OCI-M2 (cell line): ENCODE measurements around the gene PTPRN.
A peak's percentile ranks its signal among the peaks of the same experiment; 100 is the strongest.
"Not testable (repeated sequence)": the region's sequence is repeated elsewhere in the genome, so short reads cannot be mapped to it uniquely, and the experiment has no call there.

Experiments
- DNase-seq: peaks from one replicate; lab custom pipeline; 2025; ENCODE audit not compliant: unreplicated experiment; lab: John Stamatoyannopoulos, UW

The PTPRN gene

GRCh38 chr2:219271021-219271420 is 38.2 kb downstream of the PTPRN start:
- DNase-seq = no peak

- DNase-seq = no peak
Measured at GRCh38 chr2:219270055-219270372, 39.2 kb downstream of the PTPRN start.

GRCh38 chr2:219269362-219270054 is 39.7 kb downstream of the PTPRN start:
- no peak for DNase-seq

- no peak for DNase-seq
Measured at GRCh38 chr2:219268294-219268693, 40.9 kb downstream of the PTPRN start.

GRCh38 chr2:219266886-219267285 is 42.3 kb downstream of the PTPRN start:
- no peak for DNase-seq

GRCh38 chr2:219266232-219266631 is 43.0 kb downstream of the PTPRN start:
- no peak for DNase-seq

GRCh38 chr2:219261024-219261855 is 48.0 kb downstream of the PTPRN start:
- no peak for DNase-seq

GRCh38 chr2:219258942-219259341 is 50.3 kb downstream of the PTPRN start:
- DNase-seq = not testable (repeated sequence)

GRCh38 chr2:219254590-219255201 is 54.5 kb downstream of the PTPRN start:
- no peak for DNase-seq

- DNase-seq = peak; percentile 29
Measured at GRCh38 chr2:219253753-219254589, 55.2 kb downstream of the PTPRN start, which contains the start of gene TUBA4A. Gene TUBA4A (minus strand): TSS chr2:219253918. CDS start chr2:219253858, 60 bp downstream.

GRCh38 chr2:219252900-219253752 is 56.1 kb downstream of the PTPRN start, which contains the start of gene TUBA4B:
Gene TUBA4B (plus strand): TSS chr2:219253243. CDS start chr2:219253408, 165 bp downstream.
- no peak for DNase-seq

GRCh38 chr2:219252570-219252899 is 56.7 kb downstream of the PTPRN start:
- no peak for DNase-seq

GRCh38 chr2:219252084-219252483 is 57.1 kb downstream of the PTPRN start:
- no peak for DNase-seq

GRCh38 chr2:219251656-219252055 is 57.5 kb downstream of the PTPRN start:
- DNase-seq = no peak

GRCh38 chr2:219250049-219250781 is 59.0 kb downstream of the PTPRN start:
- no peak for DNase-seq

- no peak for DNase-seq
Measured at GRCh38 chr2:219249203-219249980, 59.8 kb downstream of the PTPRN start.

GRCh38 chr2:219248845-219249202 is 60.4 kb downstream of the PTPRN start:
- DNase-seq = no peak

- DNase-seq = no peak
Measured at GRCh38 chr2:219247678-219248642, 61.2 kb downstream of the PTPRN start.
